ENCODE results near the gene SLC32A1.

The SLC32A1 gene, protein sequence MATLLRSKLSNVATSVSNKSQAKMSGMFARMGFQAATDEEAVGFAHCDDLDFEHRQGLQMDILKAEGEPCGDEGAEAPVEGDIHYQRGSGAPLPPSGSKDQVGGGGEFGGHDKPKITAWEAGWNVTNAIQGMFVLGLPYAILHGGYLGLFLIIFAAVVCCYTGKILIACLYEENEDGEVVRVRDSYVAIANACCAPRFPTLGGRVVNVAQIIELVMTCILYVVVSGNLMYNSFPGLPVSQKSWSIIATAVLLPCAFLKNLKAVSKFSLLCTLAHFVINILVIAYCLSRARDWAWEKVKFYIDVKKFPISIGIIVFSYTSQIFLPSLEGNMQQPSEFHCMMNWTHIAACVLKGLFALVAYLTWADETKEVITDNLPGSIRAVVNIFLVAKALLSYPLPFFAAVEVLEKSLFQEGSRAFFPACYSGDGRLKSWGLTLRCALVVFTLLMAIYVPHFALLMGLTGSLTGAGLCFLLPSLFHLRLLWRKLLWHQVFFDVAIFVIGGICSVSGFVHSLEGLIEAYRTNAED
- total RNA-seq: 0 to 0.77 (median 0) reads per million in 17 experiments

DNA sequence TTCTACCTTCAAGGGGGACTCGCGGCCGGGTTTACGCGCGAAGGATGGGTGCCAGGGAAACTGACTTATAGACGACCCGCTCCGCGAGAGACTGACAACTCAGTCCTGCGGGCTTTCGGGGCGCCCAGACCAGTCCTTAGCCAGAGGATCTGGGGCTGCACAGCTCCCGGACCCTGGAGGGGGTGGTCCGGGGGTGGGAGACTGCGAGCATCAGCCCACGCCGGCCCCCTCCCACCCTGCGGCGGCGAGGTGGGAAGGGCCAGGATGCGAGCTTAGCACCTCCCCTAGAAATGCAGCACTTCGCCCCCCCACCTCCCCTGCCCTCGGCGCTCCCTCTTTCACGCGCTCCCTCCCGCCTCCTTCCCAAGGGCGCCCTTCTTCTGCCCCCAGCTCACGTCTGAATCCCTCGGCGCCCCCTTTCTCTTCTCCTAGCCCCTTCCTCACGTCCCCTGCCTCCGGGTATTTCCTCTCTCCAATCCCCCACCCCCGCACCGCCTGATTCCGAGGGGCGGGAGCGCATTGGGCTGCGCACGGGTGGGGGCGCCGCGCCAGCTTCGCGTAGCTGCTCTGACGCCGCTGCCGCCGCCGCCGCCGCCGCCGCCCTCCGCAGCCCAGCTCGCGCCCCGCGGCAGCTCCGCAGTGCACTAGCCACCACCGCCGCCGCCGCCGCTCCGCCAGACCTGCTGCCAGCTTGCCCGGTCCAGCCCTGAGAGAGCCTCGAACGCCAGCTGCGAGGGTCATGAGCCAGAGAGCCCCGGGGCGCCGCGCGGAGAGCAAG is at the start of gene SLC32A1:
SLC32A1 (plus strand) TSS at position 639 of the 778 bp plus-strand sequence. CDS start 239 bp downstream, outside the sequence.
- no peak for DNase-seq

DNA sequence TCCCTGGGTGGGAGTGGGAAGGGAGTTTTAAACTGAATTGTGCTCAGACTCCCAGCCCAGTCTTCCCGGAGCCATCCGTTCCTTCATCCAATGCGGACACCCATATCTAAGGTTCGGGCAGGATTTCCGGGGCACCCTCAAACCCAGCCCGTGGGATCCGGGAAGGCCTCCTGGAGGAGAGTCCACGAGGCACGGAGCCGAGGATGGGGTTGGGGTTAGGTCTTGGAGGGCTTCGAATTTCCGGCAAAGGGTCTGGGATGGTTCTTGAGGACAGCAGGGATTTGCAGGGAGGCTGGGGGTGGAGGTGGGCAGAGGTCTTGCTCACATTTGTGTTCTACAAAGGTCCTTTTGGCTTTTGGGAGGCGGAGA is 49.5 kb upstream of the SLC32A1 start:
- DNase-seq: no peak

DNA sequence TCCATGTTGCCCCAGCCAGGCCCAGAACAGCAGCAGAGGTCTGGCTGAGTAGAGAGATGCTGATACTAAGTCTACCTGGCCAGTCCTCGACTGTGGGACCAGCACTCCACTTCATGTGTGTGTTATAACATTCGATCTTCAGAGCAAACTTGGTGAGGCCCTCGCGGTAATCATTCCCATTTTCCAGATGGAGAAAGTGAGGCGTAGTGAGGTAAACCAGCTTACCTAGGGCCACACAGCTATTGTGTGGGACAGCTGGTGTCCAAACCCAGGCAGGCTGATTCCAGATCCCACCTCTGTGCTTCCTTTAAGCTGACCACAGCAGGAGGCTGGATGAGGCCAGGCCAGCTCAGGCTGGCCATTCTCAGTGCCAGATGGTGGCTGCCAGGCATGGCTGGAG is 47.7 kb upstream of the SLC32A1 start:
- no peak for DNase-seq

DNA sequence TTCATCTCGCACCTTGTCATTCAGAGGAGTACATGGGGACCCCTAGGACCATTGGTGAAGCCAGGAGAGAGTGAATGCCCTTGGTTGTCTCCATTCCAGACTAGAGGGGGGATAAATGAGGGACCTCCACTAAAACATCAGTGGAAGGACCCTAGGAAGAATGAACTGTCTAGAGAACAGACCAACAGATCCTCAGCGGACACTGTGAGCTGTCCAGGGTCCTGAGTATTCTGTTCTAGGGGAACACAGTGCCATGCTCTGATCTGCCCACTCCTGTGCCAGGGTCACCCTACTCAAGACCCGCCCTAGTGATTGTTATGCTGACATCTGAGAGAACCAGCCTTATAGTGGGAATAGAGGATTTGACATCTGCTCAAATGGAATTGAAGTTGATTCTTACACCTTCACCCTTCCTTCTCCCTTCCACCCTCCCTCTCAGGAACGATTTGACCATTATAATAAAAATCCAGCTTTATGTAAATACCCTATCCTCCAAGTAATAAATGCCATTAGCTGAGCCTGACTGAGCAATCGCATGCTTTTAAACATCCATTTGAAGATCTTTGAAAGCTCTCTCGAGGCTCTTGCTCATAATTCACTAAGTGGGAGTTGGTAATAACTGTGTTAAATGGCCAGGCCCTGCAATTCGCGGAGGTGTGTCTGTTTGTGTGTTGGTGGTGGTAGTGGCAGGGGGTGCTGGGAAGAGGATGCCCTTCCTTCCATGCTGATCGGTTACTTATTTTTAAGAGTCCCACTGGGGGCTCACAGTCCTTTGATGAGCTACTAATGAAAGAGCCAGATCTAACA is 43.6 kb upstream of the SLC32A1 start:
- DNase-seq: peak; percentile 45 to 64 (median 55)

DNA sequence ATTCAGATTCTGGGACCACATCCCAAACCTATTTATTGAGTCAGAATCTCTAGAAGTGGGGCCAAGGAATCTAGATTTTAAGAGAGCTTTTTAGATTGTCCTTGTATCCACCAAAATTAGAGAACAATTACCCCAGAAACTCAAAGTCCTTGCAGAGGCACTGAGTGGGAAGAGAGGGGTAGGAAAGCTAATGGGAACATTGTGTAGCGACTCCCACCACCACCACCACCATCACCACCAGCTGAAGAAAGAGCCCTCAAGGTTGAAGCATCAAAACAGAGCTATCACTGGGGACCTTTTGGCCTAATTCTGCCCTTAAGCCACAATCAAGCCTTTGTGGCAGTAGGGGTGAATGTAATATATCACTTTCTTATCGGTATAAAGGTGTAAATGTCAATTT is 39.0 kb upstream of the SLC32A1 start:
- no peak for DNase-seq

DNA sequence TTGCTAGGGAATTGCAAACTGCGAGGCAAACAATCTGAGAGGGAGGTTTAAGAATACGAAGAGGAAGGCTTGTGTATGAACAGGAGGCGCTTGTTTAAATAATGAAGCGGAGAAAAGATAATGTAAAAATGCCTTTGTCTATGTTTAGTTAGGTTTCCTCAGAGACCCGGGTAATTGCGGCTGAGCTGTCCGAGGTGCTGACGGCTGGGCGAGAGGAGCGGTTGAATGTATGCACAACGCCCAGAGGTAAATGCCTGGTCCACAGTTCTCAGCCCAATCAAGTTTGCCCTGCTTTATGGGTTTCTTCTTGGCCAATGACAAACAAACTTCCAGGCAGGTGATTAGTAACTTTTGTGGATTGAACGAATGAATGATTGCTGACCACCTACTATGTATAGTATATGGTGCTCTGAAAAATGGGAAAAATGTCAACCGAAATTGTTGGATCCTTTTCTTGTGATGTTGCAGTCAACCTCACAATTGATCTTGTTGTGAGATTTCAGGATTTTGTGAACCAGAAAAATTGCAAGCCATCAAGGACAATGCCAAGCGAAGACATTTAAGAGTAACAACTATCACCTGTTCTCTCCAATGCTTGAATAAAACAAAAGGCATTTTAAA is 38.3 kb upstream of the SLC32A1 start:
- DNase-seq: peak; percentile 23 to 68 (median 42)

DNA sequence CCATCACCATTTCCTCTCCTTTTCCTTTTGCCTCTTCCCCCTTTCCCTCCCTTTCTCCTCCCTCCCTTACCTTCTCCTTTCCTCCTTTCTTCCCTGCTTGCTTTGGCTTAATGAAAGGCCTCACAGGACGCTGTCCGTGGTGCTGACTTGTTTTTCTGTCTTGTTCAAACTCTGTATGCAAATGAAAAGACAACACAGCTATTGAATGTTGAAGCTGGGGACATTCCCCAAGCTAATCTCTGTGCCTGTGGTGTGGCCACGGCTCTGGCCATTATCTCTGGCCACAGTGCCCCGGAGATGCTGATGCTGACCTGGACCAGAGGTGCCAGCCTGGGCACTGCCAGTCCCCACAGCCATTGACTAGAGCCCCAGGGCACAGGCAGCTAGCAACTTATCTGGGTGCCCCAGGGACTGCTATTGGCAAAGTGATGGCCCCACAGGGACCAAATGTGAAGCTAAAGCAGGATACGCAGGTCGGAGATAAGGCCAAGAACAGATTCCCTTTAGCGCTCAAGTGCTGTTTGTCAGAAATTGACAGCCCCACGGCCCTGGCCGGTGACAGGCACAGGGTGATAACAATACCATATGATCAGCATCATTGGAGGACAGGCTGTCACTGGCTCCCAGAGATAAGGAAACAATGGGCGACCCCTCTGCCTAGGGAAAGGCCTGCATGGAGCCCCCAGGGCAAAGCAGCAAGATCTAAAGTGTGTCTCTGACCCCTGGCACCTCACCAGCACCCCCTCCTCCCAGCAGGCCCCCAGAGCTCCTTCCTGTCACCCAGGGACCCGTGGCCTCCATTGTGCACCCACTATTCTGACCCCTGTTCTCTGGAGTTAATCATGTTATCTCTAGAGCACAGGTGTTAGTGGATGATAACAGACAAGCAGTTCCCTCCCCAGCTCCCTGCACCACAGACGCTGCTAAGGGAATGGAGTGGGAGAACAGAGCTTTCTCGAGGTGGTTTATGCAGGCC is 31.6 kb upstream of the SLC32A1 start:
- DNase-seq: peak; percentile 52 to 79 (median 66)

DNA sequence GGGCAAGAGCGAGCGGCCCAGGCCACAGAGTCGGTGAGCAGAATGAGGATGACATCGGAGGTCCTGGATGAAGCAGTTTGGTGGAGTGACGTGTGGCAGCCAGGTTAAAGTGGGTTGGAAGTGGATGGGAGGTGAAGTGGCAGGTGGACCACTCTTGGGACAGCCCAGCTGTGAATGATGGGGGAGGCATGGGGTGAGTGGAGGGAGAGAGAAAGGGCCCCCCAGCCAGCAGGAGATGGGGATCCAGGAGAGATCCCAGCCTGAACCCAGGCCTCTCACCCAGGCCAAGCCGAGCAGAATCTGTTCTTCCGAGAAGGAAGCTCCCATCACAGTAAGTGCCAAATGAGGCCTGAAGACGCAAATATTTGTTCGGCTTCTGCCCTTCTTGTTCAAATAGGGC is 27.0 kb upstream of the SLC32A1 start:
- no peak for DNase-seq

DNA sequence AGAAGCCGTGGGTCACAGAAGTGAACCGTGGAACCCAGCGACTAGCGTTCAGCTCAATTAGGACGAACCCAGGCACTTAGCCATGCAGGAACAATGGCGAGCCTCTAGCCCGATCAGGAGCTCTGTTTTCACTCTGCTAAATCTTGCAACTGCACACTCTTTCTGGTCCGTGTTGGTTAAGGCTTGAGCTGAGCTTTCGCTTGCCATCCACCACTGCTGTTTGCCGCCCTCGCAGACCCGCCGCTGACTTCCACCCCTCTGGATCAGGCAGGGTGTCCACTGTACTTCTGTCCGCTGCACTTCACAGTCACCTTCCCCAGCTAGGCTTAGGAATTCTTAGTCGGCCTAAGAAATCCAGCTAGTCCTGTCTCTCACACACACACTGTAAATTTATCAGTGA is 25.7 kb upstream of the SLC32A1 start:
- DNase-seq: no peak

DNA sequence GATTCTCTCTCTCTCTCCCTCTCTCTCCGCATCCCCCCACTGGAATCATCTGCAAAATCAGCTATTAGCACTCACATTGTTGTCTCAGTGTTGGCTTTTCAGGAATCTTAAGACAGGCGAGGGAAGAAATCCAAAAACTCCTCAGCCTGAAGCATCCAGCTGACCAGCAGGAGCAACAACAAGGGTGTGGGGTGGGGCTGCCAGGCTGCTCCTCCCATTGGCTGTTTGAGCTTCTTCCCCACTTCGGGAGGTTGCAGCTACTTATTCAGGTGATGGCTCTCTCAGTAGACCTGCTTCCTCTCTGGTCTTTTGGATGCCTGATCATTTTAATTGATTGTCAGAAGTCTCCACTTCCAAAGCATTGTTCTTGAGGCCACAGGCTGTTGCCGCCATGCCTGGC is 24.1 kb upstream of the SLC32A1 start:
- DNase-seq: no peak

DNA sequence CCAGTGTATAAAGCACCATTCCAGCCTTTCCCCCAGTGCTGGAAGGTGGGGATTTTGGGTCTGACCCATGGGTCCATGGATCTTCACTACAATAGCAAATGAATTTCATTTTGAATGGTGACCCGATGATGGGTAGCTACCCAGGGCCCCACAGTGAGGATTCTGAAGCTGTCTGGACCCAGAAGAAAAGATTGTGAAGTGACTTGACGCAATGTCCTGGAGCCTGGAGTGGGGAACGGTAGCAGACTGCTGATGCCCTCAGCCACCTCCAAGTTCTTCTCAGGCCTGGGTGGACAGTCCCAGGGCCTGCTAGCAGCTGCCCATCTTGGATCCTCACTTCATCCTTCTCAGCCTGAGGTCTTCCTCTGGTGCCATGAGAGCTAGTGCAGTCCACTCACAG is 23.4 kb upstream of the SLC32A1 start:
- no peak for DNase-seq

DNA sequence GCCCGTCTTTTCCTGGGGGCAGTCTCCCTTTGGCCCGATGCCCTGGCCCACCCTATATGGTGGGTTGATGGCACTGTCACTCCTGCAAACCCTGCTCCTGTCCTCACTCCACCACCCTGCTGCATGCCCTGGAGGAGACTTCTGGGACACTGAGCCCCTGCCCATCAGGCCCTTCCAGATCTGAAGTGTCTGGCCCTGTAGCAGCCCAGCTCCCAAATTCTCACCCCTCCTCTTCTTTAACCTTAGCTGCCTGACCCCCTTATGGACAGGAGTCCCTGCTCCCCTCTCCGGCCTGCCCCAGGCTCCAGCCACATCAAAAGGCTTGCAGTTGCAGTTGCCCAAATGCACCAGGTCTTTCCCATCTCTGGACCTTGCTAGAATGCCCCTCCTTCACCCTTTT is 20.8 kb upstream of the SLC32A1 start:
- DNase-seq: no peak

DNA sequence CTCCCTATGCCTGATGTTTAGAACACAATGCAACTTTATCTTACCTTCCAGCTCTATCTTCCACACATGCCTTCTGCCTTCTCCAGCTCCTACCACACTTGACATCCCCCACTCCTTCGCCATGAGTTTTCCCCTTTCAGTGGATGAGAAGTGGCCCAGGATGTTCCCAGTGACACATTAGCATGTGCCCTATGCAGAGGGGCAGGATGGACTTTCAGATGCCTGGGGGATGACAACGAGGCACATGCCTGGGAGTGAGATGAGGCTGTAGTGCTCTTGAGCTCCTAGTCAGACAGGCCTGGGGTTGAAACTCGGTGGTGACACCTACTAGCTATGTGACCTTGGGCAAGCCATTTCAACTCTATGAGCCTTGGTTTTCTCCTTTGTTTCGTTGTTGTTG is 20.1 kb upstream of the SLC32A1 start:
- no peak for DNase-seq

DNA sequence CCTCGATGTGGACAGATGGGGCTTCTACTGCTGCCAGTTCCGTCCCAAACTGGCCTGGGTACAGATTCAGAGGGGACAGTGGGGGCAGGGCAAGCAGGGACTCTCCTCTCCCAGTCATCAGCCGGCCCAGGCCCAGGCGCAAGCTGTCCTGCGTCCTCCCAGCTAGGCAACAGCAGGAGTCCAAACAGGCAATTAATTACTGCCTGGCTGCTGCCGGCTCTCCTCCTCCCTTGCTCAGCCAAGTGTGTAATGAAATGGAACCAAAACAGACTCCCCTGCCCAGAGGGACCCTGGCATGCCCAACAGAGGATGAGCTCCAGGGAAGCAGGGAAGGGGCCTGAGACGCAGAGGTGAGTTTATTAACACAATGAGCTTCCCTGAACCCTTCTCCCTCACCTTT is 17.8 kb upstream of the SLC32A1 start:
- DNase-seq: no peak

DNA sequence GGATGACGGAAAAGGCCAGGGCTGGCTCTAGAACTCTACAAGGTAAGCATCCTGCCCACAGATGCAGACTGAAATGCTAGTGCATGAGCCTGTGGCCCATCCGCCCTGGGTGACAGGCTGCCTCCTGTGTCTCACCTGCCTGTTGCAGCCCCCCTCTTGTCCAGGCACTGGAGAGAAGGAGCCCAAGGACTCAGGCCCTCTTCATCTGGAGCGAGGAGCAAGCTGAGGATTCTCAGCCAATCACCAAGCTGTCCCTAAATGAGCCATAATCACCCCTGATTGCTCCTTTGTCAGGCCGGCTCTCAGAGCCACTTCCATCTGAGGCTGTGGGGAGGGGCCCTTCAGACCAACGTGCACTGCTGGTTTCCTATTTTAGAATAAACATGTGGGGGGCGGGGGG is 10.0 kb upstream of the SLC32A1 start:
- DNase-seq: no peak

DNA sequence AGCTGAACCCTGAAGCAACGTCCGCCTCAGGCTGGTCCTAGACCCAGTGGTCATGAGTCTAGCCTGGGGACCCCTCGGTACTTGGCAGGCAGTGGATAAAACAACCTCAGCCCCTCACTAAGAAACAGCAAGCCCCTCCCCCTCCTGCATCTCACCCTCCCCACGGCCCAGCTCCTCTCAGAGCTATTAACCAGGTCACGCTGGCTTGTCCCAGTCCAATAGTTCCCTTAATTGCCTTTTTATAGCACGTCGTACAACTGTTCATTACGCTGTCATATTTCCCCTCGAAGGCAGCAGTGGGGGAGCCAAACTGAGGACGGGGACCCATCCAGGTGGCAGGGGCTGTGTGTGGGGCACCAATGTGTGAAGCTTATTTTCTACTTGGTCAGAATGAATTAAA is 8.6 kb upstream of the SLC32A1 start:
- no peak for DNase-seq

DNA sequence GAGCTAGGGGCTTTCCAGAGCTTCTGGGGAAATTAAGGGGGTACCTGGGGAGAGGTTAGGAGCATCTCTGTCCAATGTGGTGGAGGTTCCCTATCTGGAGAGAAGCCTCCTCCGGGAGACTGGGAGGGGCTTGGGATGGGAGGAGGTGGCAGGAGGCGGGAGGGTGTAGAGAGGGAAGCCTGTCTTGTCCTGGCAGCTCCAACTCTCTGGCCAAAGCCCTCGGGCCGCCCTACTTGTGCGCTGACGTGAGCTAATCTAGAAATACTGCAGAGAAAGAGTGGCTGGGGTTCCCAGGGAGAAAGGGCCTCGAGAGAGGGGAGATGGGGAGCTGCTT is 1.6 kb upstream of the SLC32A1 start:
- no peak for DNase-seq

DNA sequence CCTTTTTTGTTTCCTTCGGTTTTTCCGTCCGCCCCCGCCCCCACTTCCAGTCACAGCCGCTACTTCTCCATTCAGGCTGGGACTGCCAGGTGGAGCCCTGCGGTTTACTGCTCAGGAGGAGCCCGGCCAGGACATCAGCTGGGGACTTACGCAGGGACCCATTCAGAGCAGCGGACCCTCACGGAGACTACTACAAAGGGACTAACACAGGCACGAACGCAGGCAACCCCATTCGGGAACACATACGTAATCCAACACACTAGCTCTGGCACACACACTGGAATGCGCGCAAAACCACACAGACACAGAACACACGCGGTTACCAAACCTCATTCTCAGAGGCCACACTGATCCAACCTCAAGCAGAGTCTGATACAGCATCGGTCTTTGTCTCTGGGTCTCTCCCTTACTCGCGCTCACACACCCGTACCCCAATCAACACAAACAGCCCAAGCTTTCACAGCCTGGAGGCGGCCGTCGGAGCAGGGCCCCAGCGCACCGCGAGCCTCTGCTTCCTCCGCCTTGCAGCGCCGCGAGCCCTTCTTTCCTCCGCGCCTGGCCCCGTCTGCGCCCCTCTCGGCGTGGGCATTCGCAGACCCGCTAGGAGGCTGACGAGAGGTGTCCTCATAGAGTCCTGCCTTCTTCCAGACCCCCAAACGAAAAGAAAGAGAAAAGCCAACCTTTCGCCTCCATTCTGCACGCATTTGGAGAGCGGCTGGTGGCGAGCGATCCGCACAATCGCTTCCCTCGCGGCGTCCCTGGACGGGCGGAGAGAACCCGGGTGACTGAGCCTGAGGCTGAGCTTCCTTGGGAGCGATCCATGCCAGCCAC is 1.1 kb upstream of the SLC32A1 start:
- no peak for DNase-seq

DNA sequence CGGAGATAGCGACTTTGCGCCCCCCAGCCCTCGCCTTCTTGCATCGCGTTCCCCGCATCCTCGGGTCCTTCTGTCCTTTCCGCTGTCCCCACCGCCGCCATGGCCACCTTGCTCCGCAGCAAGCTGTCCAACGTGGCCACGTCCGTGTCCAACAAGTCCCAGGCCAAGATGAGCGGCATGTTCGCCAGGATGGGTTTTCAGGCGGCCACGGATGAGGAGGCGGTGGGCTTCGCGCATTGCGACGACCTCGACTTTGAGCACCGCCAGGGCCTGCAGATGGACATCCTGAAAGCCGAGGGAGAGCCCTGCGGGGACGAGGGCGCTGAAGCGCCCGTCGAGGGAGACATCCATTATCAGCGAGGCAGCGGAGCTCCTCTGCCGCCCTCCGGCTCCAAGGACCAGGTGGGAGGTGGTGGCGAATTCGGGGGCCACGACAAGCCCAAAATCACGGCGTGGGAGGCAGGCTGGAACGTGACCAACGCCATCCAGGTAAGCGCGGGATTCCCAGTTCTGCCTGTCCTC is 401 bp downstream of the SLC32A1 start:
- DNase-seq: no peak

Data from suppressor macrophage (primary cell).